Measurements from ENCODE around the gene PIP5K1B. TPM values are rescaled to one million over a fixed set of nuclear protein-coding genes. Genes with fewer than 3 reads are reported as not detected.

Gene PIP5K1B
- total RNA-seq, 1 experiment from 2014 or later = 2.5 TPM

DNA sequence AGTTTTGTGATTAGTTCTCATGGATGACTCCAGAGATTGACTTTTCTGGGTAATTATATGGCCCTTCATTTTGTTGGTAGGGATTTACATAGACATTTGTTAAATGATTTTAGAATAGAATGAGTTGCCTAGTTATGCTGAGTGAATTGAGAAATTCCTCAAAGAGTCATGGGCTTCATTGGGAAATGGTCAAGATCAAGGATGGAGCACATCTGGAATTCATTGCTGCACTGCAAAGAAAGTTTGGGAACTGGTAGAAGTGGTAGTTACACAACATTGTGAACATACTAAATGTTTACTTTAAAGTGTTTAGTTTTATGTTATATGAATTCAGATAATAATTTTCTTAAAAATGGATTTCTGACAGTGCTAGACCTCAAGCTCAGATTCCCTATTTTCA lies 46.5 kb downstream of the PIP5K1B start:
- H4K5ac ChIP-seq (ENCODE audit: insufficient read length, low read depth, low read length) = no peak overlapping the region
- H2AFZ ChIP-seq (ENCODE audit: low read length) = no peak overlapping the region
- H3T11ph ChIP-seq (ENCODE audit: low read length) = no peak overlapping the region
- Mint-ChIP-seq H3K27me3 (ENCODE audit: low read depth) (no peaks in the 10 kb centered on the region), H3K27ac (no peak overlapping the region), H3K36me3 (ENCODE audit: insufficient read depth in 1 of 3, low read depth in 3 of 3) (no peaks in the 10 kb centered on the region), H3K4me1 (peaks cover 16 to 22% of the 10 kb centered on the region in 2 experiments), H3K9me3 (peaks cover 0 to 2% of the 10 kb centered on the region in 2 experiments; a peak in 2 of 5 replicates), H3K4me3 (no peak overlapping the region)
- H3K4ac ChIP-seq (ENCODE audit: low read depth, low read length) = no peak overlapping the region
- no peak overlapping the region for H3K4me2 ChIP-seq (ENCODE audit: insufficient read depth, insufficient read length, low read length)
- no peaks in the 10 kb centered on the region for H3K79me1 ChIP-seq (ENCODE audit: insufficient read depth, low read depth, low read length, poor library complexity, severe bottlenecking)
- no peak overlapping the region for H2BK5ac ChIP-seq (ENCODE audit: insufficient read length, low read length)
- no peak overlapping the region for H2AK5ac ChIP-seq (ENCODE audit: insufficient read length, low read length)
- TF ChIP-seq, protein P1, sequence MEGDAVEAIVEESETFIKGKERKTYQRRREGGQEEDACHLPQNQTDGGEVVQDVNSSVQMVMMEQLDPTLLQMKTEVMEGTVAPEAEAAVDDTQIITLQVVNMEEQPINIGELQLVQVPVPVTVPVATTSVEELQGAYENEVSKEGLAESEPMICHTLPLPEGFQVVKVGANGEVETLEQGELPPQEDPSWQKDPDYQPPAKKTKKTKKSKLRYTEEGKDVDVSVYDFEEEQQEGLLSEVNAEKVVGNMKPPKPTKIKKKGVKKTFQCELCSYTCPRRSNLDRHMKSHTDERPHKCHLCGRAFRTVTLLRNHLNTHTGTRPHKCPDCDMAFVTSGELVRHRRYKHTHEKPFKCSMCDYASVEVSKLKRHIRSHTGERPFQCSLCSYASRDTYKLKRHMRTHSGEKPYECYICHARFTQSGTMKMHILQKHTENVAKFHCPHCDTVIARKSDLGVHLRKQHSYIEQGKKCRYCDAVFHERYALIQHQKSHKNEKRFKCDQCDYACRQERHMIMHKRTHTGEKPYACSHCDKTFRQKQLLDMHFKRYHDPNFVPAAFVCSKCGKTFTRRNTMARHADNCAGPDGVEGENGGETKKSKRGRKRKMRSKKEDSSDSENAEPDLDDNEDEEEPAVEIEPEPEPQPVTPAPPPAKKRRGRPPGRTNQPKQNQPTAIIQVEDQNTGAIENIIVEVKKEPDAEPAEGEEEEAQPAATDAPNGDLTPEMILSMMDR (conservative IDR thresholded peaks at IDR 0.05) = no peak
- no peak overlapping the region for H3K18ac ChIP-seq (ENCODE audit: insufficient read length, low read depth, low read length)
- no peak overlapping the region for H2BK20ac ChIP-seq (ENCODE audit: low read depth, low read length, poor library complexity, severe bottlenecking)
- H3K27ac ChIP-seq (ENCODE audit: insufficient read length, low read depth, low read length) = no peak overlapping the region
- H2BK15ac ChIP-seq (ENCODE audit: low read depth, low read length) = no peak overlapping the region
- H3K79me2 ChIP-seq (ENCODE audit: insufficient read depth, low read length) = no peaks in the 10 kb centered on the region
- peaks cover 3% of the 10 kb centered on the region; the same call in 1 of the 2 replicates for H3K4me1 ChIP-seq (ENCODE audit: insufficient read depth, low read length)
- no peaks in the 10 kb centered on the region for H4K20me1 ChIP-seq (ENCODE audit: control insufficient read depth, insufficient read depth, insufficient read length)
- H2BK120ac ChIP-seq (ENCODE audit: low read depth, low read length, poor library complexity, severe bottlenecking) = no peak overlapping the region
- no peak overlapping the region for H2BK12ac ChIP-seq (ENCODE audit: insufficient read length, low read depth, low read length)
- no peaks in the 10 kb centered on the region for H3K23me2 ChIP-seq (ENCODE audit: insufficient read length, low read depth, low read length, poor library complexity, severe bottlenecking)
- DNase-seq = no peak
- no peaks in the 10 kb centered on the region for H3K27me3 ChIP-seq (ENCODE audit: insufficient read depth, low read length)
- no peak overlapping the region for H3K56ac ChIP-seq (ENCODE audit: insufficient read length, low read depth, low read length)
- no peak overlapping the region for H4K91ac ChIP-seq (ENCODE audit: insufficient read length, low read depth, low read length)
- H3K9ac ChIP-seq (ENCODE audit: extremely low read depth, insufficient read length, low read length) = no peak overlapping the region
- no peak overlapping the region for H3K14ac ChIP-seq (ENCODE audit: insufficient read depth, low read length)
- no peaks in the 10 kb centered on the region for H3K9me3 ChIP-seq (ENCODE audit: control insufficient read depth, low read depth, low read length)
- no peak overlapping the region for H3K23ac ChIP-seq (ENCODE audit: insufficient read length, low read depth, low read length)
- no peak overlapping the region for H4K8ac ChIP-seq (replicated peaks; ENCODE audit: insufficient read length, low read depth, low read length)
